WERI-Rb-1 (cell line): ENCODE results near the gene LMO4.

ENCODE experiments used
- DNase-seq: peaks from one replicate; pipeline ENCODE4 v3.0.0-alpha.2; 2020
- H3K27ac ChIP-seq: fragments of 250-450 bp; sonication (Bioruptor Pico); 2 replicates; pipeline ENCODE4 v1.5.1; 2020; ENCODE audit warnings: mild to moderate bottlenecking, moderate library complexity
- H3K27me3 ChIP-seq: fragments of 250-450 bp; sonication (Bioruptor Pico); 2 replicates; pipeline ENCODE4 v1.5.1; 2021; ENCODE audit warnings: mild to moderate bottlenecking, low read depth, moderate library complexity; ENCODE audit not compliant: insufficient read depth, severe bottlenecking
- H3K36me3 ChIP-seq: fragments of 250-450 bp; sonication (Bioruptor Pico); 2 replicates; pipeline ENCODE4 v1.5.1; 2020; ENCODE audit warnings: mild to moderate bottlenecking, moderate library complexity
- H3K4me3 ChIP-seq: 2 replicates; pipeline ENCODE4 v1.5.1; 2011; ENCODE audit warnings: low read depth, mild to moderate bottlenecking, control low read depth, low read length
- H3K9me3 ChIP-seq: fragments of 250-450 bp; sonication (Bioruptor Pico); 2 replicates; pipeline ENCODE4 v1.5.1; 2021; ENCODE audit warnings: mild to moderate bottlenecking, moderate library complexity; ENCODE audit not compliant: severe bottlenecking
- CTCF ChIP-seq: IDR thresholded peaks from 2 replicates; pipeline ENCODE4 v1.5.1; 2011; ENCODE audit warnings: low read depth, mild to moderate bottlenecking, control low read depth, inconsistent platforms, low read length

Gene LMO4

GRCh38 chr1:87318056-87318650 lies 10.5 kb upstream of the LMO4 start:
- DNase-seq: no peak
- no peak for TF ChIP-seq CTCF

GRCh38 chr1:87318806-87319205 lies 9.9 kb upstream of the LMO4 start:
- Histone ChIP-seq H3K9me3 (no peaks in the 10 kb centered on the region), H3K27me3 (no peaks in the 10 kb centered on the region), H3K4me3 (no peak overlapping the region), H3K27ac (no peak overlapping the region), H3K36me3 (no peaks in the 10 kb centered on the region)
- TF ChIP-seq CTCF: no peak
- DNase-seq: no peak

More at GRCh38 chr1:87318056-87318650, 10.5 kb upstream of the LMO4 start:
- Histone ChIP-seq H3K36me3 (no peaks in the 10 kb centered on the region), H3K9me3 (no peaks in the 10 kb centered on the region), H3K27me3 (no peaks in the 10 kb centered on the region), H3K4me3 (no peak overlapping the region), H3K27ac (no peak overlapping the region)

- peak; percentile 60 for TF ChIP-seq CTCF
- peak; percentile 64 for DNase-seq
- Histone ChIP-seq H3K36me3 (no peaks in the 10 kb centered on the region), H3K9me3 (no peaks in the 10 kb centered on the region), H3K27me3 (no peaks in the 10 kb centered on the region), H3K27ac (peak overlapping the region; percentile 8), H3K4me3 (no peak overlapping the region)
Measured at GRCh38 chr1:87325982-87326738, 2.5 kb upstream of the LMO4 start.

- H3K4me3 ChIP-seq: peak overlapping the region; percentile 64
- H3K9me3 ChIP-seq: no peaks in the 10 kb centered on the region
- peak overlapping the region; percentile 78 for H3K27ac ChIP-seq
- no peak for TF ChIP-seq CTCF
- peaks cover 10% of the 10 kb centered on the region for H3K36me3 ChIP-seq
- no peak for DNase-seq
- H3K27me3 ChIP-seq: no peaks in the 10 kb centered on the region
Measured at GRCh38 chr1:87327376-87328271, 1.1 kb upstream of the LMO4 start.

GRCh38 chr1:87329051-87329525 lies 408 bp downstream of the LMO4 start:
- peak; percentile 17 for DNase-seq
- Histone ChIP-seq H3K9me3 (no peaks in the 10 kb centered on the region), H3K4me3 (peak overlapping the region; percentile 87), H3K27ac (peak overlapping the region; percentile 78), H3K27me3 (no peaks in the 10 kb centered on the region), H3K36me3 (peaks cover 24% of the 10 kb centered on the region)
- TF ChIP-seq CTCF: no peak
